ENCODE results near the gene DLG2.
"Not testable (repeated sequence)": the region's sequence is repeated elsewhere in the genome, so short reads cannot be mapped to it uniquely, and the experiment has no call there.

- not testable (repeated sequence) for TF ChIP-seq CTCF (IDR thresholded peaks at IDR 0.05; ENCODE audit: low read depth, low read length, missing input control); RXRA (IDR thresholded peaks at IDR 0.05); RAD21 (IDR thresholded peaks at IDR 0.05); FOXA1 (IDR thresholded peaks at IDR 0.05); GABPA (IDR thresholded peaks at IDR 0.05 in 1 of 2, conservative IDR thresholded peaks at IDR 0.05 in 1 of 2)
Observed at GRCh38 chr11:83731288-83731687, 1895.9 kb downstream of the DLG2 start.
